Stimulated activated CD4-positive, alpha-beta T cell treated with anti-CD3 and anti-CD28 coated beads, Interleukin-2, amount 100 ng/mL, for 24 hours (primary cell): ENCODE results near the gene WFDC12.
"Not testable (repeated sequence)": the region's sequence is repeated elsewhere in the genome, so short reads cannot be mapped to it uniquely, and the experiment has no call there.

Experiments
- DNase-seq, 2 donors: peaks; one replicate each; pipeline ENCODE4 v3.0.0-alpha.2; 2020

WFDC12 gene

GRCh38 chr20:45124365-45124764, at the start of gene WFDC12:
Gene WFDC12, minus strand, starts transcription at chr20:45124465. Its CDS starts 18 bp downstream, at chr20:45124447.
- no peak for DNase-seq

GRCh38 chr20:45173522-45173921, 49.3 kb upstream of the WFDC12 start:
- no peak for DNase-seq

- DNase-seq: no peak
Measured at GRCh38 chr20:45164906-45165305, 40.6 kb upstream of the WFDC12 start.

GRCh38 chr20:45163083-45163803, 39.0 kb upstream of the WFDC12 start:
- DNase-seq: no peak

- no peak for DNase-seq
Measured at GRCh38 chr20:45157962-45158361, 33.7 kb upstream of the WFDC12 start.

GRCh38 chr20:45156713-45157112, 32.4 kb upstream of the WFDC12 start:
- DNase-seq: no peak

- not testable (repeated sequence) for DNase-seq
Measured at GRCh38 chr20:45154794-45155193, 30.5 kb upstream of the WFDC12 start.

GRCh38 chr20:45154183-45154582, 29.9 kb upstream of the WFDC12 start:
- no peak for DNase-seq

- DNase-seq: no peak
Measured at GRCh38 chr20:45153752-45154151, 29.5 kb upstream of the WFDC12 start.

- DNase-seq: no peak
Measured at GRCh38 chr20:45153147-45153546, 28.9 kb upstream of the WFDC12 start.

- no peak for DNase-seq
Measured at GRCh38 chr20:45152405-45152804, 28.1 kb upstream of the WFDC12 start.

- no peak for DNase-seq
Measured at GRCh38 chr20:45149062-45149461, 24.8 kb upstream of the WFDC12 start.

GRCh38 chr20:45140836-45141235, 16.6 kb upstream of the WFDC12 start:
- no peak for DNase-seq

GRCh38 chr20:45139733-45140375, 15.6 kb upstream of the WFDC12 start:
- not testable (repeated sequence) for DNase-seq

- DNase-seq: peak; percentile 70 to 87
Measured at GRCh38 chr20:45138561-45139300, 14.5 kb upstream of the WFDC12 start.

- DNase-seq: no peak
Measured at GRCh38 chr20:45136911-45137310, 12.6 kb upstream of the WFDC12 start.

GRCh38 chr20:45128099-45128498, 3.8 kb upstream of the WFDC12 start:
- DNase-seq: no peak

GRCh38 chr20:45121388-45121787, 2.9 kb downstream of the WFDC12 start:
- DNase-seq: no peak

- DNase-seq: no peak
Measured at GRCh38 chr20:45119556-45120266, 4.6 kb downstream of the WFDC12 start.

GRCh38 chr20:45118028-45118427, 6.2 kb downstream of the WFDC12 start:
- no peak for DNase-seq

GRCh38 chr20:45117581-45117980, 6.7 kb downstream of the WFDC12 start:
- no peak for DNase-seq

- DNase-seq: no peak
Measured at GRCh38 chr20:45115829-45116228, 8.4 kb downstream of the WFDC12 start.

GRCh38 chr20:45115386-45115774, 8.9 kb downstream of the WFDC12 start:
- no peak for DNase-seq
